HL-60 (cell line): ENCODE data around the gene CTSW.

ENCODE experiments used
- DNase-seq, 2 experiments: peaks; one replicate each; pipeline ENCODE4 v3.0.0-alpha.2; 2010 to 2020; ENCODE audit warnings: low read depth in 1 of 2, low spot score in 1 of 2
- H3K27ac ChIP-seq: fragments of 250-450 bp; sonication (Bioruptor Pico); replicated peaks from 2 replicates; pipeline ENCODE4 v1.5.1; 2020; ENCODE audit warnings: mild to moderate bottlenecking, moderate library complexity
- H3K27me3 ChIP-seq: fragments of 250-450 bp; sonication (Bioruptor Pico); 2 replicates; pipeline ENCODE4 v1.5.1; 2021; ENCODE audit warnings: mild to moderate bottlenecking, moderate library complexity; ENCODE audit not compliant: insufficient read depth, poor library complexity, severe bottlenecking
- H3K4me3 ChIP-seq: replicated peaks from 2 replicates; pipeline ENCODE4 v1.5.1; 2011; ENCODE audit warnings: mild to moderate bottlenecking, control low read depth, low read length; ENCODE audit not compliant: insufficient read depth
- GABPA ChIP-seq: IDR thresholded peaks from 2 replicates; pipeline ENCODE4 v1.6.1; 2012; ENCODE audit warnings: low read depth
- POLR2AphosphoS5 ChIP-seq: IDR thresholded peaks from 2 replicates; pipeline ENCODE4 v1.6.1; 2012; ENCODE audit warnings: low read depth
- SPI1 ChIP-seq: IDR thresholded peaks from 2 replicates; pipeline ENCODE4 v1.6.1; 2012; ENCODE audit warnings: low read depth, mild to moderate bottlenecking, borderline replicate concordance
- TF ChIP-seq, protein P1 (sequence below): IDR thresholded peaks from one replicate; pipeline ENCODE4 v1.5.1; 2011; ENCODE audit warnings: low read length, control low read depth, inconsistent platforms; ENCODE audit not compliant: insufficient read depth
- TF ChIP-seq, protein P2 (sequence below): IDR thresholded peaks from 2 replicates; pipeline ENCODE4 v1.6.1; 2012; ENCODE audit warnings: low read depth; ENCODE audit not compliant: insufficient replicate concordance

CTSW gene

DNA sequence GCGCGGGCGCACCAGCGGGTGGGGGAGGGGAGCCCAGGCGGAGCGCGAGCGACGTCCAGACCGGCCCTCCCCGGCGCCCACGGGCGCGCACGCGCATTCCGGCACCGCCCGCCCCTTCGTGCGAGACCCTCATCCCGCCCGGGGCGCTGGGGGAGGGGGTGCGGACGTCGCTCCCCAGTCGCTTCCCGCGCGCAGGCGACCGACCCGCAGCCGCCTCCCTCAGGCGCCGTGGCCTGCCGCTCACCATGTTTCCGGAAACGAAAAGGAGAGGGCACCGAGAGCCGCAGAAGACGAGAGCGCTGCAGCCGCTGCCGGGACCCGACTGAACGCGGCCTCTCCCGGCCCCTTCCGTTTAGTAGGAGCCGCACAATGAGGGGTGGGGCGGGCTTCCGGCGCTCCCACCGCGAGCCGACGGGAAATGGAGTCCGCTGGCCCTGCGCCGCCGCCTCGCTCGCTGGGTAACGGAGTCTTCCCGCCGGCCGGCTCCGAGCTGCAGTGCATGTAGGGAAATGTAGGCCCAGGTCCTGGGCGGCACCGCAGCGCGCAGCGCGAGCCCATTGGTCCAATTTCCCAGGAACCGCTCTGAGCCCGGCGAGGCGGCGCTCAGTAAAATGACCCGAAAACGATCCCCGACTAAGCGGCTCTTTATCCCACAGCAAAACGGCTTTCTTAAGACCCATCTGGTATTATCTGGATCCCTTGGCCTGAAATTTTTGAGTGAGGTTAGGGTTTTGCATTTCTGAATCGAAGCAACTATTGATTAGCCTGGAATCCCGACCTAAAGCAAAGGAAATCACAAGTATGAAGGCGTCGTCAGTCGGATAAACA, 21.6 kb upstream of the CTSW start, which contains the start of gene CFL1:
Gene CFL1 (minus strand): TSS at position 328 of the 828 bp plus-strand sequence. CDS start 81 bp downstream, at position 247.
- H3K27ac ChIP-seq = peak within 1 kb of the TSS; percentile 94
- peak; percentile 95 to 98 for DNase-seq
- TF ChIP-seq GABPA (peak; percentile 93), POLR2AphosphoS5 (peak; percentile 98), SPI1 (peak; percentile 22; the same call in 1 of the 2 replicates)
- TF ChIP-seq, protein P1, sequence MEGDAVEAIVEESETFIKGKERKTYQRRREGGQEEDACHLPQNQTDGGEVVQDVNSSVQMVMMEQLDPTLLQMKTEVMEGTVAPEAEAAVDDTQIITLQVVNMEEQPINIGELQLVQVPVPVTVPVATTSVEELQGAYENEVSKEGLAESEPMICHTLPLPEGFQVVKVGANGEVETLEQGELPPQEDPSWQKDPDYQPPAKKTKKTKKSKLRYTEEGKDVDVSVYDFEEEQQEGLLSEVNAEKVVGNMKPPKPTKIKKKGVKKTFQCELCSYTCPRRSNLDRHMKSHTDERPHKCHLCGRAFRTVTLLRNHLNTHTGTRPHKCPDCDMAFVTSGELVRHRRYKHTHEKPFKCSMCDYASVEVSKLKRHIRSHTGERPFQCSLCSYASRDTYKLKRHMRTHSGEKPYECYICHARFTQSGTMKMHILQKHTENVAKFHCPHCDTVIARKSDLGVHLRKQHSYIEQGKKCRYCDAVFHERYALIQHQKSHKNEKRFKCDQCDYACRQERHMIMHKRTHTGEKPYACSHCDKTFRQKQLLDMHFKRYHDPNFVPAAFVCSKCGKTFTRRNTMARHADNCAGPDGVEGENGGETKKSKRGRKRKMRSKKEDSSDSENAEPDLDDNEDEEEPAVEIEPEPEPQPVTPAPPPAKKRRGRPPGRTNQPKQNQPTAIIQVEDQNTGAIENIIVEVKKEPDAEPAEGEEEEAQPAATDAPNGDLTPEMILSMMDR = no peak
- TF ChIP-seq, protein P2, sequence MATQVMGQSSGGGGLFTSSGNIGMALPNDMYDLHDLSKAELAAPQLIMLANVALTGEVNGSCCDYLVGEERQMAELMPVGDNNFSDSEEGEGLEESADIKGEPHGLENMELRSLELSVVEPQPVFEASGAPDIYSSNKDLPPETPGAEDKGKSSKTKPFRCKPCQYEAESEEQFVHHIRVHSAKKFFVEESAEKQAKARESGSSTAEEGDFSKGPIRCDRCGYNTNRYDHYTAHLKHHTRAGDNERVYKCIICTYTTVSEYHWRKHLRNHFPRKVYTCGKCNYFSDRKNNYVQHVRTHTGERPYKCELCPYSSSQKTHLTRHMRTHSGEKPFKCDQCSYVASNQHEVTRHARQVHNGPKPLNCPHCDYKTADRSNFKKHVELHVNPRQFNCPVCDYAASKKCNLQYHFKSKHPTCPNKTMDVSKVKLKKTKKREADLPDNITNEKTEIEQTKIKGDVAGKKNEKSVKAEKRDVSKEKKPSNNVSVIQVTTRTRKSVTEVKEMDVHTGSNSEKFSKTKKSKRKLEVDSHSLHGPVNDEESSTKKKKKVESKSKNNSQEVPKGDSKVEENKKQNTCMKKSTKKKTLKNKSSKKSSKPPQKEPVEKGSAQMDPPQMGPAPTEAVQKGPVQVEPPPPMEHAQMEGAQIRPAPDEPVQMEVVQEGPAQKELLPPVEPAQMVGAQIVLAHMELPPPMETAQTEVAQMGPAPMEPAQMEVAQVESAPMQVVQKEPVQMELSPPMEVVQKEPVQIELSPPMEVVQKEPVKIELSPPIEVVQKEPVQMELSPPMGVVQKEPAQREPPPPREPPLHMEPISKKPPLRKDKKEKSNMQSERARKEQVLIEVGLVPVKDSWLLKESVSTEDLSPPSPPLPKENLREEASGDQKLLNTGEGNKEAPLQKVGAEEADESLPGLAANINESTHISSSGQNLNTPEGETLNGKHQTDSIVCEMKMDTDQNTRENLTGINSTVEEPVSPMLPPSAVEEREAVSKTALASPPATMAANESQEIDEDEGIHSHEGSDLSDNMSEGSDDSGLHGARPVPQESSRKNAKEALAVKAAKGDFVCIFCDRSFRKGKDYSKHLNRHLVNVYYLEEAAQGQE = peak; percentile 62
- no peaks in the 10 kb centered on the region for H3K27me3 ChIP-seq
- H3K4me3 ChIP-seq = peak within 1 kb of the TSS; percentile 91

DNA sequence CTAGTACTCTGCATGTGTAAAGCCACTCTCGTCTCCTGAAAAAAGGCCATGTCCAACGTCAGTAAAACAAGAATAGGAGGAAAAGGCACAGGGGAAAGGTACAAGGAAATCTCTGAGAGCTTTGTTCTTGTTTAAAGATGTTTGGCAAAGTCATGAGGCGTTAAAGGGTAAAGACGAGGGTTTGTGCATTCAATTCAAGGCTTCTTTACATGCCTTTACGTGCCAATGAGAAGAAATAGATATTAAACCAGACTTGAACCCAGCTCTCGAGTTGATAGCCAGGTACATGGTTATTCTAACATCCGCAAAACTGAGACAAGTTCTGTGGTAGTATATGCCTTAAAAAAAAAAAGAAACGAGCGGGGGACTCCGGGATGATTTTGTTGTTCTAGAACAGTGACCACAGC, 21.0 kb upstream of the CTSW start:
- peak overlapping the region; percentile 91 for H3K4me3 ChIP-seq
- DNase-seq = no peak
- TF ChIP-seq, protein P1 = no peak
- no peak for TF ChIP-seq POLR2AphosphoS5
- TF ChIP-seq SPI1 = no peak
- TF ChIP-seq, protein P2 = no peak
- no peak for TF ChIP-seq GABPA
- H3K27ac ChIP-seq = peak overlapping the region; percentile 94
- no peaks in the 10 kb centered on the region for H3K27me3 ChIP-seq

DNA sequence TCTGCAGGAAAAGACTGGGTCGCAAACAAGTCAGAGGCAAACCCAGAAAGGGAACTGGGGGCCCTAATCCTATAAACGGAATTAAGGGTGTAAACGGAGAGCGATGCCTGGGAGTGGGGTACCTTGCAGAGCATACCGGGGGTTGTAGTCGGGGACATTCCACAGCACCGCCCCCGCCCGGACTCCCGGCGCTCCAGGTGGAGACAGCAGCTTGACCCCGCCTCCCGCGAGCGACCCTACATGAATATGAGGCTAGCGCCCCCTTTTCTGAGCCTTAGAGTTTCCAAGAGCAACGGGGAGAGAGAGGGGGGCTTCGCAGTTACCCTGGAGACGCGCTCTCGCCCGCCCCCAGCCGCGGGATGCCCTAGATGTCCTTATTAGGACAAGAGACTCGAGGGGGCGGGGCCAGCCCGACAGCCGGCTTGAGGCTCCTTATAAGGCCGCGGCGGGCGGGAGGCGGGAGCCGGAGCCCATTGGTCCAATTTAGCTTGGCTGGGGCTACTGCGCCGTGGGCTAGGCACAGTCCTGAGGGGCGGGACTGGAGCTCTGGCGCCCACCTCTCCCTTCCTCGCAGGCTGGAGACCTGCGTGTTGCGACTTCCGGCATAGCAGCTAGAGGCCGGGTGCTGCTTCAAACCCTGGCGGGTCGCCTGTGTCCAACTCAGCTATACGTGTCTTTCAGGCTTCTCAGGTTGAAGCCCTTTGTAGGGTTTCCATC, 20.4 kb upstream of the CTSW start:
- H3K4me3 ChIP-seq = peak overlapping the region; percentile 91
- peak overlapping the region; percentile 94 for H3K27ac ChIP-seq
- TF ChIP-seq SPI1 = peak; percentile 55; the same call in 1 of the 2 replicates
- TF ChIP-seq, protein P1 = no peak
- peak; percentile 41 for TF ChIP-seq POLR2AphosphoS5
- H3K27me3 ChIP-seq = no peaks in the 10 kb centered on the region
- peak; percentile 98 to 99 for DNase-seq
